ENCODE measurements around the gene PRDM8.

DNA sequence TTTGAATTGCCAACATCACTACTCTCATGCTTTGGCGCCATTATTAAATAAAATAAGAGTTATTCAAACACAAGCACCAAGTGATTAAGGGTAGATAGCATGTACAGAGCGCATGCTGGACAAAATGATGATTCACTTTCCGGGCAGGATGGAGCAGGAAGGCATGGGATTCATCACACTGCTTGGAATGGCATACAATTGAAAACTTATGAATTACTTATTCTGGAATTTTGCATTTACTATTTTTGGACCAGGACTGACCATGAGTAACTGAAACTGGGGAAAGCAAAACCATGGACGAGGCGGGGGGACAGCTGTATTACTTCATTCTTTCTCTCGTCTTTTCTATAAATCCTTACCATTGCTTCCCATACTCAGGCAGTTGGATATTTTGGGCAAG lies 40.7 kb downstream of the PRDM8 start:
- TF ChIP-seq, protein P1, sequence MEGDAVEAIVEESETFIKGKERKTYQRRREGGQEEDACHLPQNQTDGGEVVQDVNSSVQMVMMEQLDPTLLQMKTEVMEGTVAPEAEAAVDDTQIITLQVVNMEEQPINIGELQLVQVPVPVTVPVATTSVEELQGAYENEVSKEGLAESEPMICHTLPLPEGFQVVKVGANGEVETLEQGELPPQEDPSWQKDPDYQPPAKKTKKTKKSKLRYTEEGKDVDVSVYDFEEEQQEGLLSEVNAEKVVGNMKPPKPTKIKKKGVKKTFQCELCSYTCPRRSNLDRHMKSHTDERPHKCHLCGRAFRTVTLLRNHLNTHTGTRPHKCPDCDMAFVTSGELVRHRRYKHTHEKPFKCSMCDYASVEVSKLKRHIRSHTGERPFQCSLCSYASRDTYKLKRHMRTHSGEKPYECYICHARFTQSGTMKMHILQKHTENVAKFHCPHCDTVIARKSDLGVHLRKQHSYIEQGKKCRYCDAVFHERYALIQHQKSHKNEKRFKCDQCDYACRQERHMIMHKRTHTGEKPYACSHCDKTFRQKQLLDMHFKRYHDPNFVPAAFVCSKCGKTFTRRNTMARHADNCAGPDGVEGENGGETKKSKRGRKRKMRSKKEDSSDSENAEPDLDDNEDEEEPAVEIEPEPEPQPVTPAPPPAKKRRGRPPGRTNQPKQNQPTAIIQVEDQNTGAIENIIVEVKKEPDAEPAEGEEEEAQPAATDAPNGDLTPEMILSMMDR (IDR thresholded peaks at IDR 0.05) = no peak
- no peak for TF ChIP-seq POLR2A (IDR thresholded peaks at IDR 0.05)

Data from uterus (tissue), 2 donors.